MM.1S (cell line): ENCODE measurements around the gene THOC2.

Source experiments
- DNase-seq: peaks from one replicate; pipeline ENCODE4 v3.0.0-alpha.2; 2015
- H2AFZ ChIP-seq: fragments of 300-600 bp; sonication (generic); 2 replicates; pipeline ENCODE4 v1.6.0; 2016; ENCODE audit warnings: antibody characterized with exemption, low read length
- H3F3A ChIP-seq: fragments of 300-600 bp; sonication (generic); 2 replicates; pipeline ENCODE4 v1.6.1; 2016; ENCODE audit warnings: mild to moderate bottlenecking, antibody characterized with exemption, low read length, moderate library complexity, mixed read lengths; ENCODE audit not compliant: insufficient read depth
- H3K27ac ChIP-seq: fragments of 300-600 bp; sonication (generic); 2 replicates; pipeline ENCODE4 v1.5.1; 2016; ENCODE audit warnings: mild to moderate bottlenecking, low read length
- H3K27me3 ChIP-seq: fragments of 300-600 bp; sonication (generic); replicated peaks from 2 replicates; pipeline ENCODE4 v1.6.0; 2016; ENCODE audit warnings: low read length; ENCODE audit not compliant: insufficient read depth
- H3K36me3 ChIP-seq: fragments of 300-600 bp; sonication (generic); replicated peaks from 2 replicates; pipeline ENCODE4 v1.6.1; 2016; ENCODE audit warnings: mild to moderate bottlenecking, low read length, mixed read lengths; ENCODE audit not compliant: insufficient read depth
- H3K4me1 ChIP-seq: fragments of 300-600 bp; sonication (generic); 2 replicates; pipeline ENCODE4 v1.6.1; 2016; ENCODE audit warnings: low read length, mixed read lengths
- H3K4me2 ChIP-seq: fragments of 300-600 bp; sonication (generic); 2 replicates; pipeline ENCODE4 v1.6.0; 2016; ENCODE audit warnings: low read depth, low read length
- H3K4me3 ChIP-seq: fragments of 300-600 bp; sonication (generic); 2 replicates; pipeline ENCODE4 v1.5.1; 2016; ENCODE audit warnings: low read length, mixed read lengths
- H3K79me2 ChIP-seq: fragments of 300-600 bp; sonication (generic); 2 replicates; pipeline ENCODE4 v1.6.1; 2016; ENCODE audit warnings: mixed run types, low read length, mixed read lengths
- H3K9ac ChIP-seq: fragments of 300-600 bp; sonication (generic); 2 replicates; pipeline ENCODE4 v1.6.1; 2016; ENCODE audit warnings: low read length, mixed read lengths
- H3K9me2 ChIP-seq: fragments of 300-600 bp; sonication (generic); replicated peaks from 2 replicates; pipeline ENCODE4 v1.6.1; 2016; ENCODE audit warnings: mild to moderate bottlenecking, low read length, mixed read lengths; ENCODE audit not compliant: insufficient read depth
- H3K9me3 ChIP-seq: fragments of 300-600 bp; sonication (generic); replicated peaks from 2 replicates; pipeline ENCODE4 v1.6.1; 2016; ENCODE audit warnings: mild to moderate bottlenecking, low read length, mixed read lengths; ENCODE audit not compliant: insufficient read depth
- H4K20me1 ChIP-seq: fragments of 300-600 bp; sonication (generic); 2 replicates; pipeline ENCODE4 v1.6.1; 2016; ENCODE audit warnings: mild to moderate bottlenecking, low read length, moderate library complexity, mixed read lengths; ENCODE audit not compliant: insufficient read depth
- EZH2 ChIP-seq: fragments of 300-600 bp; sonication (generic); optimal IDR thresholded peaks from 2 replicates; pipeline ENCODE3; 2017; ENCODE audit warnings: low read depth, mild to moderate bottlenecking, antibody characterized with exemption, low read length, mixed read lengths
- EZH2phosphoT487 ChIP-seq: fragments of 300-600 bp; sonication (generic); IDR thresholded peaks from 2 replicates; pipeline ENCODE4 v1.6.1; 2018; ENCODE audit warnings: antibody characterized with exemption, low read length
- TF ChIP-seq, protein P1 (sequence below): fragments of 300-600 bp; sonication (generic); IDR thresholded peaks from 2 replicates; pipeline ENCODE4 v1.5.1; 2016; ENCODE audit warnings: antibody characterized with exemption, low read length, mixed read lengths

Gene THOC2

DNA sequence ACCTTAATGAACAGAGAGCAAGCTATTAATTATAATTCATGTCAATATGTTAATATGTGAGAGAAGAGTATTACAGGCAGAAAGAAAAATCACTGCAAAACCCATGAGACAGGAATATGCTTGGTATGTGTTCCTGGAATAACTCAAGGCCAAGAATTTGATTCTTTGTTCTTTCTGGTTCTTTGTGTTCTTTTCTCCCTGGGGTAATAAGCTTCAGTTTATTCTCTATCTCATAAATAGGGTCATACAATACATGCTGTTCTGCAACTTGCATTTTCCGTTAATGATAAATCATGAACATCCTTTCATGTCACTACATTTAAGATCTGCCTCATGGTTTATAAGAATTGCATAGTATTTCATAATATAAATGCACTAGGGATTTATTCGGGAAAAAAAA is 16.8 kb upstream of the THOC2 start:
- TF ChIP-seq EZH2 (no peak), EZH2phosphoT487 (no peak)
- TF ChIP-seq, protein P1, sequence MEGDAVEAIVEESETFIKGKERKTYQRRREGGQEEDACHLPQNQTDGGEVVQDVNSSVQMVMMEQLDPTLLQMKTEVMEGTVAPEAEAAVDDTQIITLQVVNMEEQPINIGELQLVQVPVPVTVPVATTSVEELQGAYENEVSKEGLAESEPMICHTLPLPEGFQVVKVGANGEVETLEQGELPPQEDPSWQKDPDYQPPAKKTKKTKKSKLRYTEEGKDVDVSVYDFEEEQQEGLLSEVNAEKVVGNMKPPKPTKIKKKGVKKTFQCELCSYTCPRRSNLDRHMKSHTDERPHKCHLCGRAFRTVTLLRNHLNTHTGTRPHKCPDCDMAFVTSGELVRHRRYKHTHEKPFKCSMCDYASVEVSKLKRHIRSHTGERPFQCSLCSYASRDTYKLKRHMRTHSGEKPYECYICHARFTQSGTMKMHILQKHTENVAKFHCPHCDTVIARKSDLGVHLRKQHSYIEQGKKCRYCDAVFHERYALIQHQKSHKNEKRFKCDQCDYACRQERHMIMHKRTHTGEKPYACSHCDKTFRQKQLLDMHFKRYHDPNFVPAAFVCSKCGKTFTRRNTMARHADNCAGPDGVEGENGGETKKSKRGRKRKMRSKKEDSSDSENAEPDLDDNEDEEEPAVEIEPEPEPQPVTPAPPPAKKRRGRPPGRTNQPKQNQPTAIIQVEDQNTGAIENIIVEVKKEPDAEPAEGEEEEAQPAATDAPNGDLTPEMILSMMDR = no peak
- Histone ChIP-seq H3K4me2 (no peak overlapping the region), H3K9me3 (no peaks in the 10 kb centered on the region), H3K4me1 (no peaks in the 10 kb centered on the region), H3K36me3 (no peaks in the 10 kb centered on the region), H3K27ac (no peak overlapping the region), H3K79me2 (no peaks in the 10 kb centered on the region), H3K9ac (no peak overlapping the region), H3K27me3 (no peaks in the 10 kb centered on the region), H4K20me1 (no peaks in the 10 kb centered on the region), H2AFZ (no peak overlapping the region), H3F3A (no peaks in the 10 kb centered on the region), H3K9me2 (no peaks in the 10 kb centered on the region), H3K4me3 (no peak overlapping the region)
- DNase-seq = no peak

DNA sequence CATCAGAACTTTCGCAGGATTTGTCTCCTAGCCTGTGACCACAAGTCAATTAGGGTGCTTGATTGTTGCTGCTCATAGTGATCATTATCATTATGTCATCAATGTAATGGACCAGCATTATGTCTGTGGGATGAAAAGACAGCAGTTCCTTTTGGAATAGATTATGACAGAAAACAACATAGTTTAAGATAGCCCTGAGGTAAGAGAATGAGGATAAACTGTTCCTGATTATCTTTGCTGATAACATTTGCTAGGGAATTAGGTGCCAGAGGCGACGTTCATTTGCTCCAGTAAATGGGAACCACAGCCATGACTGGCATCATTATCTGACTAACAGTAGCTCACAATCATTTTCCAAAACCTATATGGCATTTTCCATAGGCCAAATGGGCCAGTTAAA is 12.7 kb upstream of the THOC2 start:
- Histone ChIP-seq H3K27ac (no peak overlapping the region), H3K27me3 (no peaks in the 10 kb centered on the region), H3K9me2 (no peaks in the 10 kb centered on the region), H3K36me3 (no peaks in the 10 kb centered on the region), H4K20me1 (no peaks in the 10 kb centered on the region), H2AFZ (no peak overlapping the region), H3K4me1 (no peaks in the 10 kb centered on the region), H3K9ac (no peak overlapping the region), H3K79me2 (no peaks in the 10 kb centered on the region), H3K4me2 (no peak overlapping the region), H3F3A (no peaks in the 10 kb centered on the region), H3K4me3 (no peak overlapping the region), H3K9me3 (no peaks in the 10 kb centered on the region)
- TF ChIP-seq, protein P1 = no peak
- TF ChIP-seq EZH2 (no peak), EZH2phosphoT487 (no peak)
- no peak for DNase-seq

DNA sequence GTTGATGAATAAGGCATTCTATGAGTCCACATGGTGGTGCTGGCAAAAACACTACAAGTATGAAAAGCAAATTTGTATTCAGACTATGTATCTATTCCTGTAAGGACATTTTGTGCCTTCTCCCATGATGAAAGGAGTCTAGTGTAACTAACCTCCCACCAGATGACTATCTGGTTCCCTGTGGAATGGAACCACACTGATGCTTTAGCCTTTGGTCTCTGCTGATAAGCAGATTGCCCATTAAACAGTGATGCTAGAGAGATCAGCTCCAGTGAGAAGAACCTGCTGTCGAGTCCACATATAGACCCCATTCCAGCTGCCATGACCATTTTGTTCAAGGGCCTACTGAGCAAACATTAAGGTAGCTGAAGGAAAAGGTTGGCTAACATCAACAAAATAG is 10.5 kb upstream of the THOC2 start:
- Histone ChIP-seq H3K36me3 (no peaks in the 10 kb centered on the region), H3K27ac (no peak overlapping the region), H2AFZ (no peak overlapping the region), H3K4me2 (no peak overlapping the region), H3K9ac (no peak overlapping the region), H3K4me3 (no peak overlapping the region), H3K79me2 (no peaks in the 10 kb centered on the region), H3K4me1 (no peaks in the 10 kb centered on the region), H3K27me3 (no peaks in the 10 kb centered on the region), H3K9me2 (no peaks in the 10 kb centered on the region), H3F3A (no peaks in the 10 kb centered on the region), H3K9me3 (no peaks in the 10 kb centered on the region), H4K20me1 (no peaks in the 10 kb centered on the region)
- DNase-seq = no peak
- TF ChIP-seq EZH2phosphoT487 (no peak), EZH2 (no peak)
- TF ChIP-seq, protein P1 = no peak
